Stomach (tissue), 9 donors: Measurements from ENCODE around the gene TMEM33. TPM values are rescaled to one million over a fixed set of nuclear protein-coding genes. Genes with fewer than 3 reads are reported as not detected.

Experiments used
- DNase-seq, 2 donors: peaks; one replicate each; pipeline versions ENCODE4 v3.0.0 to v3.0.0-alpha.2; 2013 to 2019
- H3K27ac ChIP-seq, 5 donors: fragments of 200-600 bp in 4 of 5; sonication (generic) in 4 of 5; one replicate each; pipeline ENCODE4 v1.5.1; 2013 to 2019; ENCODE audit warnings: mild to moderate bottlenecking in 1 of 5, moderate library complexity in 1 of 5
- H3K27me3 ChIP-seq, 3 donors: fragments of 200-600 bp; sonication (generic); one replicate each; pipeline ENCODE4 v1.5.1; 2017 to 2019; ENCODE audit warnings: mixed run types in 1 of 3
- H3K36me3 ChIP-seq, 4 donors: fragments of 200-600 bp; sonication (generic); 1 replicate in 3 of 4; 2 replicates in 1 of 4; pipeline ENCODE4 v1.5.1; 2016 to 2019
- H3K4me1 ChIP-seq, 4 donors: fragments of 200-600 bp; sonication (generic); one replicate each; pipeline ENCODE4 v1.5.1; 2016 to 2019
- H3K4me3 ChIP-seq, 4 donors: fragments of 200-600 bp; sonication (generic) in 3 of 4; one replicate each; pipeline ENCODE4 v1.5.1; 2016 to 2019; ENCODE audit warnings: mild to moderate bottlenecking in 1 of 4
- H3K9me3 ChIP-seq, 4 donors: fragments of 200-600 bp; sonication (generic); one replicate each; pipeline ENCODE4 v1.5.1; 2016 to 2019
- CTCF ChIP-seq, 7 experiments: fragments of 450-650 bp in 4 of 7; fragments of 200-600 bp in 3 of 7; sonication (generic) in 3 of 7; IDR thresholded peaks; one replicate each; pipeline ENCODE4 v1.5.1; 2016 to 2019; ENCODE audit warnings: antibody characterized with exemption in 7 of 7, control low read depth in 2 of 7, mild to moderate bottlenecking in 1 of 7
- EP300 ChIP-seq: sonication (generic); formaldehyde crosslinking; IDR thresholded peaks from one replicate; pipeline ENCODE4 v1.6.1; 2017; ENCODE audit warnings: antibody characterized with exemption
- POLR2A ChIP-seq, 4 donors: fragments of 450-650 bp; IDR thresholded peaks; one replicate each; pipeline ENCODE4 v1.6.1; 2016; ENCODE audit warnings: antibody characterized with exemption in 4 of 4, control low read depth in 2 of 4, mild to moderate bottlenecking in 1 of 4, moderate library complexity in 1 of 4
- POLR2AphosphoS5 ChIP-seq, 3 donors: sonication (generic); formaldehyde crosslinking; IDR thresholded peaks; one replicate each; pipeline ENCODE4 v1.6.1; 2016; ENCODE audit warnings: antibody characterized with exemption in 3 of 3
- WGBS, 5 donors: extraction: QIAGEN DNeasy Blood & Tissue Kit in 3 of 5; methylation state at CpG; one replicate each; pipeline versions ENCODE4 v1.1.5 to v1.1.7; 2013 to 2018; 5-methylcytosine and 5-hydroxymethylcytosine counted together
- intact Hi-C: fragments of 100-400 bp; cut with DNase I; formaldehyde crosslinking; loops from one replicate; pipeline ENCODE4 v1.15.1; 2023; ENCODE audit warnings: low total_unique reads
- polyA plus RNA-seq, 3 donors: library from polyadenylated mRNA; stranded (reverse); fragments of 200-250 nt; gene quantifications; one replicate each; pipeline ENCODE4 v1.2.3, GENCODE V29; 2013
- total RNA-seq, 5 donors: library from RNA; depleted of rRNA; stranded (reverse); fragments of >200 nt; gene quantifications; one replicate each; pipeline versions ENCODE4 v1.1.0 to v1.2.3, GENCODE V29; 2014 to 2016
- donor health status: healthy with polysubstance abuse.
- donor health status: Bipolar disorder and iron deficiency.
- donor health status: healthy.

The TMEM33 gene
- total and polyA plus RNA-seq, 8 donors = 2.4 to 130 (median 30.4) TPM

- Histone ChIP-seq H3K9me3 (no peaks in the 10 kb centered on the region), H3K27me3 (peaks cover 0 to 46% (median 2%) of the 10 kb centered on the region in 3 donors), H3K27ac (no peak overlapping the region), H3K36me3 (no peaks in the 10 kb centered on the region), H3K4me1 (no peaks in the 10 kb centered on the region), H3K4me3 (no peak overlapping the region)
- peak; percentile 52 to 77 for DNase-seq
- intact Hi-C loops = loop anchor here (10.0 kb wide), 2 partner anchors 193 to 633 kb away; partner anchors contain the start of gene UCHL1
- TF ChIP-seq EP300 = no peak
- TF ChIP-seq POLR2AphosphoS5 (IDR thresholded peaks at IDR 0.05) = no peak
- no peak for TF ChIP-seq POLR2A (IDR thresholded peaks at IDR 0.05)
- peak in 5 of 7 experiments; percentile 57 to 91 (median 71) for TF ChIP-seq CTCF (IDR thresholded peaks at IDR 0.05)
- 4 to 9% (median 6%) methylated on average over 3 of the region's 3 CpGs for WGBS, 5 donors
Measured at GRCh38 chr4:41887821-41888686, 47.2 kb upstream of the TMEM33 start.

- Histone ChIP-seq H3K9me3 (no peaks in the 10 kb centered on the region), H3K4me3 (no peak overlapping the region), H3K4me1 (no peaks in the 10 kb centered on the region), H3K27ac (no peak overlapping the region), H3K36me3 (no peaks in the 10 kb centered on the region), H3K27me3 (peaks cover 0 to 45% (median 0%) of the 10 kb centered on the region in 3 donors)
- no peak for TF ChIP-seq EP300
- TF ChIP-seq POLR2AphosphoS5 (IDR thresholded peaks at IDR 0.05) = no peak
- TF ChIP-seq CTCF (IDR thresholded peaks at IDR 0.05) = no peak
- no peak for TF ChIP-seq POLR2A (IDR thresholded peaks at IDR 0.05)
- DNase-seq = no peak
- intact Hi-C loops = loop anchor here (10.0 kb wide), 2 partner anchors 194 to 634 kb away; partner anchors contain the start of gene UCHL1
- WGBS, 5 donors = 26 to 72% (median 43%) methylated on average over 1 of the region's 1 CpG
Measured at GRCh38 chr4:41888687-41889074, 46.5 kb upstream of the TMEM33 start.

GRCh38 chr4:41889317-41889716 is 45.9 kb upstream of the TMEM33 start:
- WGBS, 5 donors = 0 to 30% (median 11%) methylated on average over 1 of the region's 1 CpG
- DNase-seq = no peak
- Histone ChIP-seq H3K27ac (no peak overlapping the region), H3K4me1 (no peaks in the 10 kb centered on the region), H3K27me3 (peaks cover 0 to 47% (median 0%) of the 10 kb centered on the region in 3 donors), H3K4me3 (no peak overlapping the region), H3K36me3 (no peaks in the 10 kb centered on the region), H3K9me3 (no peaks in the 10 kb centered on the region)
- TF ChIP-seq POLR2A (IDR thresholded peaks at IDR 0.05) (no peak), POLR2AphosphoS5 (IDR thresholded peaks at IDR 0.05) (no peak), CTCF (IDR thresholded peaks at IDR 0.05) (no peak), EP300 (no peak)
- intact Hi-C loops = loop anchor here (10.0 kb wide), 2 partner anchors 195 to 635 kb away; partner anchors contain the start of gene UCHL1

GRCh38 chr4:41890085-41890484 is 45.1 kb upstream of the TMEM33 start:
- intact Hi-C loops = no loop called here
- Histone ChIP-seq H3K9me3 (no peaks in the 10 kb centered on the region), H3K4me3 (no peak overlapping the region), H3K4me1 (no peaks in the 10 kb centered on the region), H3K27me3 (peaks cover 0 to 42% (median 0%) of the 10 kb centered on the region in 3 donors), H3K36me3 (no peaks in the 10 kb centered on the region), H3K27ac (no peak overlapping the region)
- 31 to 47% (median 37%) methylated on average over 2 of the region's 2 CpGs for WGBS, 5 donors
- DNase-seq = no peak
- TF ChIP-seq POLR2A (IDR thresholded peaks at IDR 0.05) (no peak), CTCF (IDR thresholded peaks at IDR 0.05) (no peak), POLR2AphosphoS5 (IDR thresholded peaks at IDR 0.05) (no peak), EP300 (no peak)
